WTC11 (cell line): ENCODE results near the gene C20orf144. TPM values are rescaled to one million over a fixed set of nuclear protein-coding genes. Genes with fewer than 3 reads are reported as not detected.

ENCODE experiments used
- ATAC-seq: fragments of 200-7000 bp; cut with Tn5 transposase; 2 replicates; pipeline ENCODE4 v1.10.0; 2021; ENCODE audit warnings: mild to moderate bottlenecking, moderate library complexity
- CTCF ChIA-PET: fragments of 300-600 bp; sonication (Branson Sonifier 250); formaldehyde crosslinking; loops from one replicate; lab custom pipeline; 2021; ENCODE audit warnings: antibody characterized with exemption; lab: Charles Lee
- POLR2A ChIA-PET: fragments of 350-600 bp; sonication (Branson Sonifier 250); formaldehyde crosslinking; loops from one replicate; lab custom pipeline; 2021; ENCODE audit warnings: antibody characterized with exemption; lab: Charles Lee
- DNase-seq: peaks from one replicate; pipeline ENCODE4 v3.0.0; 2021; ENCODE audit warnings: low spot score
- H3K27ac Mint-ChIP-seq: 2 replicates; pipeline ENCODE4 v1.8.0; 2021; ENCODE audit warnings: mixed read lengths
- H3K27me3 Mint-ChIP-seq: 2 replicates; pipeline ENCODE4 v1.8.0; 2021; ENCODE audit warnings: low read depth, mild to moderate bottlenecking, moderate library complexity, mixed read lengths
- H3K36me3 Mint-ChIP-seq: 2 replicates; pipeline ENCODE4 v1.8.0; 2021; ENCODE audit warnings: mixed read lengths
- H3K4me1 Mint-ChIP-seq: 2 replicates; pipeline ENCODE4 v1.8.0; 2022; ENCODE audit warnings: mixed read lengths
- H3K4me3 Mint-ChIP-seq: 2 replicates; pipeline ENCODE4 v1.8.0; 2021; ENCODE audit warnings: mild to moderate bottlenecking, moderate library complexity, mixed read lengths
- H3K9me3 Mint-ChIP-seq: 2 replicates; pipeline ENCODE4 v1.8.0; 2021; ENCODE audit warnings: mixed read lengths
- CREB1 ChIP-seq: sonication (generic); formaldehyde crosslinking; IDR thresholded peaks from 2 replicates; pipeline ENCODE4 v1.8.0; 2023; ENCODE audit warnings: mild to moderate bottlenecking, missing genetic modification reagents
- EMX1 ChIP-seq: fragments of 250-450 bp; sonication (Bioruptor Pico); IDR thresholded peaks from 2 replicates; pipeline ENCODE4 v1.8.0; 2021; ENCODE audit warnings: mild to moderate bottlenecking
- FOXJ3 ChIP-seq: sonication (generic); formaldehyde crosslinking; IDR thresholded peaks from 2 replicates; pipeline ENCODE4 v1.9.0; 2021; ENCODE audit warnings: missing genetic modification reagents, mild to moderate bottlenecking, borderline replicate concordance
- GABPB1 ChIP-seq: sonication (generic); formaldehyde crosslinking; IDR thresholded peaks from 2 replicates; pipeline ENCODE4 v1.8.1; 2023; ENCODE audit warnings: mild to moderate bottlenecking, missing genetic modification reagents
- JAZF1 ChIP-seq: fragments of 250-450 bp; sonication (Bioruptor Pico); IDR thresholded peaks from 2 replicates; pipeline ENCODE4 v1.9.0; 2021; ENCODE audit warnings: moderate library complexity, mild to moderate bottlenecking, inconsistent platforms
- NFYB ChIP-seq: sonication (generic); formaldehyde crosslinking; conservative IDR thresholded peaks from 2 replicates; pipeline ENCODE4 v1.8.0; 2022; ENCODE audit warnings: low read depth, missing genetic modification reagents
- NR2C2 ChIP-seq: sonication (generic); formaldehyde crosslinking; IDR thresholded peaks from 2 replicates; pipeline ENCODE4 v1.8.0; 2022; ENCODE audit warnings: mild to moderate bottlenecking, missing genetic modification reagents
- PRRX2 ChIP-seq: fragments of 250-450 bp; sonication (Bioruptor Pico); IDR thresholded peaks from 2 replicates; pipeline ENCODE4 v1.8.0; 2021; ENCODE audit warnings: mild to moderate bottlenecking
- SMAD3 ChIP-seq: sonication (generic); formaldehyde crosslinking; IDR thresholded peaks from 2 replicates; pipeline ENCODE4 v1.8.0; 2022; ENCODE audit warnings: missing genetic modification reagents, mild to moderate bottlenecking, borderline replicate concordance
- TCF7 ChIP-seq: sonication (generic); formaldehyde crosslinking; IDR thresholded peaks from 2 replicates; pipeline ENCODE4 v1.8.0; 2022; ENCODE audit warnings: mild to moderate bottlenecking, low read depth, missing genetic modification reagents, moderate library complexity
- ZNF317 ChIP-seq: sonication (generic); formaldehyde crosslinking; IDR thresholded peaks from 2 replicates; pipeline ENCODE4 v1.8.1; 2023; ENCODE audit warnings: low read depth, mild to moderate bottlenecking, moderate library complexity, missing genetic modification reagents, borderline replicate concordance
- total RNA-seq: library from RNA; stranded (reverse); gene quantifications from 3 replicates; pipeline ENCODE4 v1.2.3, GENCODE V29; 2021
- TF ChIP-seq, protein P1 (sequence below): sonication (generic); formaldehyde crosslinking; IDR thresholded peaks from 2 replicates; pipeline ENCODE4 v1.8.0; 2022; ENCODE audit warnings: mild to moderate bottlenecking, missing genetic modification reagents
- TF ChIP-seq, protein P2 (sequence below): sonication (generic); formaldehyde crosslinking; IDR thresholded peaks from 2 replicates; pipeline ENCODE4 v1.8.1; 2022; ENCODE audit warnings: mild to moderate bottlenecking, moderate library complexity, missing genetic modification reagents
- TF ChIP-seq, protein P3 (sequence below): sonication (generic); formaldehyde crosslinking; conservative IDR thresholded peaks from 2 replicates; pipeline ENCODE4 v1.8.1; 2023; ENCODE audit warnings: mild to moderate bottlenecking, low read depth, missing genetic modification reagents, moderate library complexity
- TF ChIP-seq, protein P4 (sequence below): sonication (generic); formaldehyde crosslinking; IDR thresholded peaks from 2 replicates; pipeline ENCODE4 v1.8.1; 2023; ENCODE audit warnings: mild to moderate bottlenecking, missing genetic modification reagents
- TF ChIP-seq, protein P5 (sequence below): fragments of 250-450 bp; sonication (Bioruptor Pico); IDR thresholded peaks from 2 replicates; pipeline ENCODE4 v1.9.0; 2021; ENCODE audit warnings: mild to moderate bottlenecking
- TF ChIP-seq, protein P6 (sequence below): sonication (generic); formaldehyde crosslinking; IDR thresholded peaks from 2 replicates; pipeline ENCODE4 v1.8.1; 2023; ENCODE audit warnings: mild to moderate bottlenecking, moderate library complexity, missing genetic modification reagents
- TF ChIP-seq, protein P7 (sequence below): sonication (generic); formaldehyde crosslinking; IDR thresholded peaks from 2 replicates; pipeline ENCODE4 v1.8.1; 2023; ENCODE audit warnings: mild to moderate bottlenecking, missing genetic modification reagents, moderate library complexity
- TF ChIP-seq, protein P8 (sequence below): fragments of 250-450 bp; sonication (Bioruptor Pico); IDR thresholded peaks from 2 replicates; pipeline ENCODE4 v2.1.2; 2022; ENCODE audit warnings: mild to moderate bottlenecking, moderate library complexity

C20orf144 gene
- total RNA-seq, 1 experiment from 2014 or later, result 0.09 TPM

DNA sequence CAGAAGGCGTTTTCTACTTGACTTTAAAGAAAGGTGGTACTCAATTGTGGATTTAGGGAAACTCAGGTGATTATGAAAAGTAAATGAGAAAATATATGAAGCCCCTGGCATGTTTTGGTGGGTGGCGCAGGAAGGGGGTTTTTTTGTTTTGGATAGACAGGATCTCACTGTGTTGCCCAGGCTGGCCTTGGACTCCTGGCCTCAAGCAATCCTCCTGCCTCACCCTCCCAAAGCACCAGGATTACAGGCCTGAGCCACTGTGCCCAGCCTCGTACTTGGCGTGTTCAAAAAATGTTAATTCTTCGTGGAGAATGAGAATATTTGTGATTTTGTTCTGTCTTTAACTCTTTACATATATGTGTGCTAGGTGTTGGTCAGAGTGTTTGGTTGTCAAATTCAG lies 32.1 kb upstream of the C20orf144 start:
- ChIA-PET CTCF (no interaction called here), POLR2A (no interaction called here)
- no peaks in the 10 kb centered on the region for H3K4me1 Mint-ChIP-seq
- H3K36me3 Mint-ChIP-seq, result peaks cover 31% of the 10 kb centered on the region
- H3K9me3 Mint-ChIP-seq, result no peaks in the 10 kb centered on the region
- H3K27ac Mint-ChIP-seq, result no peak overlapping the region
- TF ChIP-seq EMX1 (CRISPR knock-in tag) (no peak), GABPB1 (CRISPR knock-in tag) (no peak), NFYB (CRISPR knock-in tag) (no peak), ZNF317 (CRISPR knock-in tag) (no peak), FOXJ3 (CRISPR knock-in tag) (no peak), SMAD3 (CRISPR knock-in tag) (no peak), NR2C2 (CRISPR knock-in tag) (no peak), JAZF1 (CRISPR knock-in tag) (no peak), PRRX2 (no peak), TCF7 (no peak), CREB1 (CRISPR knock-in tag) (no peak)
- TF ChIP-seq, protein P1, sequence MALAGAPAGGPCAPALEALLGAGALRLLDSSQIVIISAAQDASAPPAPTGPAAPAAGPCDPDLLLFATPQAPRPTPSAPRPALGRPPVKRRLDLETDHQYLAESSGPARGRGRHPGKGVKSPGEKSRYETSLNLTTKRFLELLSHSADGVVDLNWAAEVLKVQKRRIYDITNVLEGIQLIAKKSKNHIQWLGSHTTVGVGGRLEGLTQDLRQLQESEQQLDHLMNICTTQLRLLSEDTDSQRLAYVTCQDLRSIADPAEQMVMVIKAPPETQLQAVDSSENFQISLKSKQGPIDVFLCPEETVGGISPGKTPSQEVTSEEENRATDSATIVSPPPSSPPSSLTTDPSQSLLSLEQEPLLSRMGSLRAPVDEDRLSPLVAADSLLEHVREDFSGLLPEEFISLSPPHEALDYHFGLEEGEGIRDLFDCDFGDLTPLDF (CRISPR knock-in tag), result no peak
- TF ChIP-seq, protein P2, sequence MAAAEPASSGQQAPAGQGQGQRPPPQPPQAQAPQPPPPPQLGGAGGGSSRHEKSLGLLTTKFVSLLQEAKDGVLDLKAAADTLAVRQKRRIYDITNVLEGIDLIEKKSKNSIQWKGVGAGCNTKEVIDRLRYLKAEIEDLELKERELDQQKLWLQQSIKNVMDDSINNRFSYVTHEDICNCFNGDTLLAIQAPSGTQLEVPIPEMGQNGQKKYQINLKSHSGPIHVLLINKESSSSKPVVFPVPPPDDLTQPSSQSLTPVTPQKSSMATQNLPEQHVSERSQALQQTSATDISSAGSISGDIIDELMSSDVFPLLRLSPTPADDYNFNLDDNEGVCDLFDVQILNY, result no peak
- TF ChIP-seq, protein P3, sequence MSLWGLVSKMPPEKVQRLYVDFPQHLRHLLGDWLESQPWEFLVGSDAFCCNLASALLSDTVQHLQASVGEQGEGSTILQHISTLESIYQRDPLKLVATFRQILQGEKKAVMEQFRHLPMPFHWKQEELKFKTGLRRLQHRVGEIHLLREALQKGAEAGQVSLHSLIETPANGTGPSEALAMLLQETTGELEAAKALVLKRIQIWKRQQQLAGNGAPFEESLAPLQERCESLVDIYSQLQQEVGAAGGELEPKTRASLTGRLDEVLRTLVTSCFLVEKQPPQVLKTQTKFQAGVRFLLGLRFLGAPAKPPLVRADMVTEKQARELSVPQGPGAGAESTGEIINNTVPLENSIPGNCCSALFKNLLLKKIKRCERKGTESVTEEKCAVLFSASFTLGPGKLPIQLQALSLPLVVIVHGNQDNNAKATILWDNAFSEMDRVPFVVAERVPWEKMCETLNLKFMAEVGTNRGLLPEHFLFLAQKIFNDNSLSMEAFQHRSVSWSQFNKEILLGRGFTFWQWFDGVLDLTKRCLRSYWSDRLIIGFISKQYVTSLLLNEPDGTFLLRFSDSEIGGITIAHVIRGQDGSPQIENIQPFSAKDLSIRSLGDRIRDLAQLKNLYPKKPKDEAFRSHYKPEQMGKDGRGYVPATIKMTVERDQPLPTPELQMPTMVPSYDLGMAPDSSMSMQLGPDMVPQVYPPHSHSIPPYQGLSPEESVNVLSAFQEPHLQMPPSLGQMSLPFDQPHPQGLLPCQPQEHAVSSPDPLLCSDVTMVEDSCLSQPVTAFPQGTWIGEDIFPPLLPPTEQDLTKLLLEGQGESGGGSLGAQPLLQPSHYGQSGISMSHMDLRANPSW (CRISPR knock-in tag), result no peak
- TF ChIP-seq, protein P4, sequence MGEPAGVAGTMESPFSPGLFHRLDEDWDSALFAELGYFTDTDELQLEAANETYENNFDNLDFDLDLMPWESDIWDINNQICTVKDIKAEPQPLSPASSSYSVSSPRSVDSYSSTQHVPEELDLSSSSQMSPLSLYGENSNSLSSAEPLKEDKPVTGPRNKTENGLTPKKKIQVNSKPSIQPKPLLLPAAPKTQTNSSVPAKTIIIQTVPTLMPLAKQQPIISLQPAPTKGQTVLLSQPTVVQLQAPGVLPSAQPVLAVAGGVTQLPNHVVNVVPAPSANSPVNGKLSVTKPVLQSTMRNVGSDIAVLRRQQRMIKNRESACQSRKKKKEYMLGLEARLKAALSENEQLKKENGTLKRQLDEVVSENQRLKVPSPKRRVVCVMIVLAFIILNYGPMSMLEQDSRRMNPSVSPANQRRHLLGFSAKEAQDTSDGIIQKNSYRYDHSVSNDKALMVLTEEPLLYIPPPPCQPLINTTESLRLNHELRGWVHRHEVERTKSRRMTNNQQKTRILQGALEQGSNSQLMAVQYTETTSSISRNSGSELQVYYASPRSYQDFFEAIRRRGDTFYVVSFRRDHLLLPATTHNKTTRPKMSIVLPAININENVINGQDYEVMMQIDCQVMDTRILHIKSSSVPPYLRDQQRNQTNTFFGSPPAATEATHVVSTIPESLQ, result no peak
- TF ChIP-seq, protein P5, sequence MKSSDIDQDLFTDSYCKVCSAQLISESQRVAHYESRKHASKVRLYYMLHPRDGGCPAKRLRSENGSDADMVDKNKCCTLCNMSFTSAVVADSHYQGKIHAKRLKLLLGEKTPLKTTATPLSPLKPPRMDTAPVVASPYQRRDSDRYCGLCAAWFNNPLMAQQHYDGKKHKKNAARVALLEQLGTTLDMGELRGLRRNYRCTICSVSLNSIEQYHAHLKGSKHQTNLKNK (CRISPR knock-in tag), result no peak
- TF ChIP-seq, protein P6, sequence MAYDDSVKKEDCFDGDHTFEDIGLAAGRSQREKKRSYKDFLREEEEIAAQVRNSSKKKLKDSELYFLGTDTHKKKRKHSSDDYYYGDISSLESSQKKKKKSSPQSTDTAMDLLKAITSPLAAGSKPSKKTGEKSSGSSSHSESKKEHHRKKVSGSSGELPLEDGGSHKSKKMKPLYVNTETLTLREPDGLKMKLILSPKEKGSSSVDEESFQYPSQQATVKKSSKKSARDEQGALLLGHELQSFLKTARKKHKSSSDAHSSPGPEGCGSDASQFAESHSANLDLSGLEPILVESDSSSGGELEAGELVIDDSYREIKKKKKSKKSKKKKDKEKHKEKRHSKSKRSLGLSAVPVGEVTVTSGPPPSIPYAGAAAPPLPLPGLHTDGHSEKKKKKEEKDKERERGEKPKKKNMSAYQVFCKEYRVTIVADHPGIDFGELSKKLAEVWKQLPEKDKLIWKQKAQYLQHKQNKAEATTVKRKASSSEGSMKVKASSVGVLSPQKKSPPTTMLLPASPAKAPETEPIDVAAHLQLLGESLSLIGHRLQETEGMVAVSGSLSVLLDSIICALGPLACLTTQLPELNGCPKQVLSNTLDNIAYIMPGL (CRISPR knock-in tag), result no peak
- TF ChIP-seq, protein P7, sequence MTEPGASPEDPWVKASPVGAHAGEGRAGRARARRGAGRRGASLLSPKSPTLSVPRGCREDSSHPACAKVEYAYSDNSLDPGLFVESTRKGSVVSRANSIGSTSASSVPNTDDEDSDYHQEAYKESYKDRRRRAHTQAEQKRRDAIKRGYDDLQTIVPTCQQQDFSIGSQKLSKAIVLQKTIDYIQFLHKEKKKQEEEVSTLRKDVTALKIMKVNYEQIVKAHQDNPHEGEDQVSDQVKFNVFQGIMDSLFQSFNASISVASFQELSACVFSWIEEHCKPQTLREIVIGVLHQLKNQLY (CRISPR knock-in tag), result no peak
- TF ChIP-seq, protein P8, sequence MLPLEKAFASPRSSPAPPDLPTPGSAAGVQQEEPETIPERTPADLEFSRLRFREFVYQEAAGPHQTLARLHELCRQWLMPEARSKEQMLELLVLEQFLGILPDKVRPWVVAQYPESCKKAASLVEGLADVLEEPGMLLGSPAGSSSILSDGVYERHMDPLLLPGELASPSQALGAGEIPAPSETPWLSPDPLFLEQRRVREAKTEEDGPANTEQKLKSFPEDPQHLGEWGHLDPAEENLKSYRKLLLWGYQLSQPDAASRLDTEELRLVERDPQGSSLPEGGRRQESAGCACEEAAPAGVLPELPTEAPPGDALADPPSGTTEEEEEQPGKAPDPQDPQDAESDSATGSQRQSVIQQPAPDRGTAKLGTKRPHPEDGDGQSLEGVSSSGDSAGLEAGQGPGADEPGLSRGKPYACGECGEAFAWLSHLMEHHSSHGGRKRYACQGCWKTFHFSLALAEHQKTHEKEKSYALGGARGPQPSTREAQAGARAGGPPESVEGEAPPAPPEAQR (CRISPR knock-in tag), result no peak
- ATAC-seq, result no peak
- no peak overlapping the region for H3K4me3 Mint-ChIP-seq
- H3K27me3 Mint-ChIP-seq, result no peaks in the 10 kb centered on the region
- DNase-seq, result no peak
